Measurements from ENCODE around the gene FLOT2.
"Not testable (repeated sequence)": the region's sequence is repeated elsewhere in the genome, so short reads cannot be mapped to it uniquely, and the experiment has no call there.

FLOT2 gene

DNA sequence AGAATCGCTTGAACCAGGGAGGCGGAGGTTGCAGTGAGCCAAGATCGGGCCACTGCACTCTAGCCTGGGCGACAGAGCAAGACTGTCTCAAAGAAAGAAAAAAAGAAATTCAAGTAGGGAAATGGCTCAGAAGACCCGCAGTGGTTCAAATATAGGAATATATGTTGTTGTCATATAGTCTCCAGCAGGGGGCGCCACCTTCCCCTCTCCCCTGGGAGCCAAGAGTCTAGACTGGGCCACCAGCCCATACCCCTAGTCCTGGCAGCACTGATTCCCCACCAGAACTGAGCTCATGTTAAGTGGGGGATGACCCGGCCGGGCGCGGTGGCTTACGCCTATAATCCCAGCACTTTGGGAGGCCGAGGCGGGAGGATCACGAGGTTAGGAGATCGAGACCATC, 48.9 kb downstream of the FLOT2 start:
- not testable (repeated sequence) for H3K27me3 ChIP-seq (ENCODE audit: insufficient read depth, low read length); H3K36me3 ChIP-seq (ENCODE audit: insufficient read depth, low read depth, low read length); H3K9me3 ChIP-seq (ENCODE audit: insufficient read depth, low read depth, low read length); H3K4me3 ChIP-seq (ENCODE audit: low read length); H3K4me1 ChIP-seq (ENCODE audit: insufficient read depth, low read length); H3K9ac ChIP-seq (ENCODE audit: low read depth, low read length); H3K27ac ChIP-seq (ENCODE audit: low read length)

DNA sequence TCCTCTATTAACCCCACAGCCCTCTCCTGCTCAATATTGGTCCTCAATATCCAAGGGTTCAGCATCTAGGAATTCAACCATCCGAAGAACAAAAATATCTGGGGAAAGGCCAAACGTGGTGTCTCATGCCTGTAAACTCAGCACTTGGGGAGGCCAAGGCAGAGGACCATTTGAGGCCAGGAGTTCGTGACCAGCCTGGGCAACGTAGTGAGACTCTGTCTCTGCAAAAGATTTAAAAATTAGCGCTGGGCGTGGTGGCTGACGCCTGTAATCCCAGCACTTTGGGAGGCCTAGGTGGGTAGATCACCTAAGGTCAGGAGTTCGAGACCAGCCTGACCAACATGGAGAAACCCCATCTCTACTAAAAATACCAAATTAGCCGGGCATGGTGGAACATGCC, 50.8 kb downstream of the FLOT2 start:
- H3K27ac ChIP-seq (ENCODE audit: low read length); H3K4me3 ChIP-seq (ENCODE audit: low read length); H3K9ac ChIP-seq (ENCODE audit: low read depth, low read length); H3K36me3 ChIP-seq (ENCODE audit: insufficient read depth, low read depth, low read length); H3K27me3 ChIP-seq (ENCODE audit: insufficient read depth, low read length); H3K9me3 ChIP-seq (ENCODE audit: insufficient read depth, low read depth, low read length); H3K4me1 ChIP-seq (ENCODE audit: insufficient read depth, low read length): not testable (repeated sequence)

DNA sequence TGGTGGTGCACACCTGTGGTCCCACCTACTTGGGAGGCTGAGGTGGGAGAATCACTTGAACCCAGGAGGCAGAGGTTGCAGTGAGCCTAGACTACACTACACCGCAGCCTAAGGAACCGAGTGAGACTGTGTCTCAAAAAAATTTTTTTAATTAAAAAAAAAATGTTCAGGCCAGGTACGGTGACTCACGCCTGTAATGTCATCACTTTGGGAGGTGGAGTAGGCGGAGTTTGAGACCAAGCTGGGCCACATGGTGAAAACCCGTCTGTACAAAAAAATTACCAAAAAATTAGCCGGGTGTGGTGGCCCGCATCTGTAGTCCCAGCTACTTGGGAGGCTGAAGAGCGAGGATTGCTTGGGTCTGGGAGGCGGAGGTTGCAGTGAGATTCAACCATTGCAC, 51.3 kb downstream of the FLOT2 start:
- Histone ChIP-seq H3K9ac (ENCODE audit: low read depth, low read length) (no peak overlapping the region), H3K9me3 (ENCODE audit: insufficient read depth, low read depth, low read length) (no peaks in the 10 kb centered on the region), H3K27ac (ENCODE audit: low read length) (no peak overlapping the region), H3K4me3 (ENCODE audit: low read length) (no peak overlapping the region), H3K27me3 (ENCODE audit: insufficient read depth, low read length) (no peaks in the 10 kb centered on the region), H3K36me3 (ENCODE audit: insufficient read depth, low read depth, low read length) (no peaks in the 10 kb centered on the region), H3K4me1 (ENCODE audit: insufficient read depth, low read length) (no peaks in the 10 kb centered on the region)

DNA sequence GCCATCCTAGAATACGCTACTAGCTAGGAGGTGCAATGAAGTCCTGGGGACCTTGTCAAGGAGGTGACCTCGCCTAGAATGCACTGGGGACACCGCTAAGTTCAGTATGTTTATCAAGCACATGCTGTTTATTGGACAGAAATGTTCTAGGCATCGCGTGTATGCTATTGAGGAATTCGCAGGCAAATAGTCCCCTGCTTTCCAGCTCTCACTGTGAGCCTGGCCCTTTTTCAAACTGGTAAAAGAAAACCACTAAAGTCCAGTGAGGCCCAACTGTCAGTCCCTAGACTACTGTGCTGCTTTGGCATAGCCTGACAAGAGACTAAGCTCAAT, 53.8 kb downstream of the FLOT2 start:
- H3K9me3 ChIP-seq (ENCODE audit: insufficient read depth, low read depth, low read length): no peaks in the 10 kb centered on the region
- H3K27ac ChIP-seq (ENCODE audit: low read length): no peak overlapping the region
- no peak overlapping the region for H3K9ac ChIP-seq (ENCODE audit: low read depth, low read length)
- H3K4me1 ChIP-seq (ENCODE audit: insufficient read depth, low read length): no peaks in the 10 kb centered on the region
- H3K4me3 ChIP-seq (ENCODE audit: low read length): no peak overlapping the region
- H3K36me3 ChIP-seq (ENCODE audit: insufficient read depth, low read depth, low read length): no peaks in the 10 kb centered on the region
- no peaks in the 10 kb centered on the region for H3K27me3 ChIP-seq (ENCODE audit: insufficient read depth, low read length)

DNA sequence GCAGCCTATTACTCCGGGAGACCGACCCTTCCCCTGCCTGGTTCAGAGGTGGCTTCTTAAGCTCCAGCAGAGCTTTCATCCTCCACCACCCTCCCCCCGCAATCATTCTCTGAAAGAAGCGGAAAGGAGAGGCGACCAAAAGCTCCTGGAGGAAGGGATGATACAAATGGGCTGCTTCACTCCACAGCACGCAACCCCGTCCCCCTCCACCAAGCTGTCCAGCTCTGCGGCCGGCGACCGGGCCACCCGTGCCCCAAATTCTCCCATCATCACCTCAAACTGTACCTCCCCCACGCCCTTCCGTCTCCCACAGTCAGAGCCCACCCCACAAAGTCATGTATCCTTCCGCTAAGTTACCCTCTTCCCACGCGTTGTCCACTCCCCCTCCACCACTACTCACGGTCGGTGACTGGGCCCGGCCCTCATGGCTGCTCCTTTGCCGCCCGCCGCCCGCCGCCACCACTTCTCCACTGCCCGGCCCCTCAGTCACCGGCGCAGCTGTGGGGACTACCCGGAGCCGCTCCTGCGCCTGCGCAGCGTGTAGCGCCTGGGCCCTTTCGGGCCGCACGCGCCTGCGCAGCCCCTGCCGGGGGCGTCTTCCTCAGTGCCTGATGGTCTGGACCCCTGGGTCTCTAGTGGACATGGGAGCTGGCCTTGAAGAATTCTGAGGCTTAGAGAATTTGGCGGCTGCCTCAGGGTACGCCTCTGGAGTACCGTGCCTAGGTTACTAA, 55.1 kb downstream of the FLOT2 start, which contains the start of gene FAM222B:
FAM222B (minus strand) TSS at position 509 of the 731 bp plus-strand sequence. CDS start 76,123 bp downstream, outside the sequence.
- no peaks in the 10 kb centered on the region for H3K9me3 ChIP-seq (ENCODE audit: insufficient read depth, low read depth, low read length)
- no peaks in the 10 kb centered on the region for H3K27me3 ChIP-seq (ENCODE audit: insufficient read depth, low read length)
- H3K4me1 ChIP-seq (ENCODE audit: insufficient read depth, low read length): no peaks in the 10 kb centered on the region
- peak within 1 kb of the TSS; percentile 87; the same call in 1 of the 2 replicates for H3K9ac ChIP-seq (ENCODE audit: low read depth, low read length)
- peak within 1 kb of the TSS; percentile 37 for H3K27ac ChIP-seq (ENCODE audit: low read length)
- no peaks in the 10 kb centered on the region for H3K36me3 ChIP-seq (ENCODE audit: insufficient read depth, low read depth, low read length)
- peak within 1 kb of the TSS; percentile 88 for H3K4me3 ChIP-seq (ENCODE audit: low read length)

DNA sequence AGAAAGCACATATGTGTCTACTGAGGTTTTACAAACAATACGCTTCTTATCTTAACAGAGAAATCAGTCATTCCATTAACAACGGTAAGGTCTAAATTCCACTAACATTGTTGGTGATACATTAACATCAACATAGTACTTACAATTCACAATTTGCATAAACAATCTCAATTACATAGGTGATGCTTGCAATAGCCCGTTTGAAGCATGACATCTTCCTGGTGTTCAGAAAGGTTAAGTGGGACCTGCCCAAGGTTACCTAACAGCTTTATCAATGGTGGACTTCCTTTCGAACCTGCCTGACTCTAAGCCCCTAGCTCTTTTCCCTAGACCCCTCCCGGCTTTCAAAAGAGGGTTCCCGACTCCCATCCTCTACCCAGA, 55.6 kb downstream of the FLOT2 start:
- no peaks in the 10 kb centered on the region for H3K36me3 ChIP-seq (ENCODE audit: insufficient read depth, low read depth, low read length)
- no peaks in the 10 kb centered on the region for H3K9me3 ChIP-seq (ENCODE audit: insufficient read depth, low read depth, low read length)
- peak overlapping the region; percentile 88 for H3K4me3 ChIP-seq (ENCODE audit: low read length)
- no peaks in the 10 kb centered on the region for H3K4me1 ChIP-seq (ENCODE audit: insufficient read depth, low read length)
- no peaks in the 10 kb centered on the region for H3K27me3 ChIP-seq (ENCODE audit: insufficient read depth, low read length)
- peak overlapping the region; percentile 37 for H3K27ac ChIP-seq (ENCODE audit: low read length)
- H3K9ac ChIP-seq (ENCODE audit: low read depth, low read length): peak overlapping the region; percentile 87; the same call in 1 of the 2 replicates

DNA sequence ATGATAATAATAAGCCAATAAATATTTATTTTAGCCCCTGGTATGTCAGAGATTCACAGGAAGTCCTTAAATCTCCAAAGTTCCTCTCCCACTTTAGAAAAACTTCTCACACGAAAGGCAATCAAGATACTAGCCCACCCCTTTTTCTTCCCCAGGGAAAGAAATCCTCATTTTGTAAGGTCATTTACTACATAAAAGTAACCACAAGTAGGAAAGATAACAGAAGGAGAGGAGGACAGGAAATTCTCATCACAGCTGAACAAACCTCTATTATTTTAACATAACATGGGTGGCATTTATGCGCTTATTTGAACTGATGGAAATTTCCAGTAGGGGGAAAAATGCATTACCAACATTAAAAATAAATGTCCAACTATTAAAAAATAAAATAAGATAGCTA, 58.3 kb downstream of the FLOT2 start:
- Histone ChIP-seq H3K27ac (ENCODE audit: low read length) (no peak overlapping the region), H3K4me1 (ENCODE audit: insufficient read depth, low read length) (no peaks in the 10 kb centered on the region), H3K27me3 (ENCODE audit: insufficient read depth, low read length) (no peaks in the 10 kb centered on the region), H3K4me3 (ENCODE audit: low read length) (no peak overlapping the region), H3K36me3 (ENCODE audit: insufficient read depth, low read depth, low read length) (0 out of 2 replicates have a peak, but pooled peaks cover 3% of the 10 kb centered on the region), H3K9me3 (ENCODE audit: insufficient read depth, low read depth, low read length) (no peaks in the 10 kb centered on the region), H3K9ac (ENCODE audit: low read depth, low read length) (no peak overlapping the region)

DNA sequence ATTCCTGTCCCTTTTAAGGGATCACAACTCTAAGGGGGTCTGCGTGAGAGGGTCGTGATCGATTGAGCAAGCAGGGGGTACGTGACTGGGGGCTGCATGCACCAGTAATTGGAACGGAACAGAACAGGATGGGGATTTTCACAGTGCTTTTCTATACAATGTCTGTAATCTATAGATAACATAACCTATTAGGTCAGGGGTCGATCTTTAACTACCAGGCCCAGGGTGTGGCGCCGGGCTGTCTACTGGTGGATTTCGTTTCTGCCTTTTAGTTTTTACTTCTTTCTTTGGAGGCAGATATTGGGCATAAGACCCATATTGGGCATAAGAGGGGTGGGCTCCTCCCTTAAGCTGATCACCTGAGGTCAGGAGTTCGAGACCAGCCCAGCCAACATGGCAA, 61.0 kb downstream of the FLOT2 start:
- H3K36me3 ChIP-seq (ENCODE audit: insufficient read depth, low read depth, low read length); H3K9me3 ChIP-seq (ENCODE audit: insufficient read depth, low read depth, low read length); H3K9ac ChIP-seq (ENCODE audit: low read depth, low read length); H3K27ac ChIP-seq (ENCODE audit: low read length); H3K27me3 ChIP-seq (ENCODE audit: insufficient read depth, low read length); H3K4me1 ChIP-seq (ENCODE audit: insufficient read depth, low read length); H3K4me3 ChIP-seq (ENCODE audit: low read length): not testable (repeated sequence)

DNA sequence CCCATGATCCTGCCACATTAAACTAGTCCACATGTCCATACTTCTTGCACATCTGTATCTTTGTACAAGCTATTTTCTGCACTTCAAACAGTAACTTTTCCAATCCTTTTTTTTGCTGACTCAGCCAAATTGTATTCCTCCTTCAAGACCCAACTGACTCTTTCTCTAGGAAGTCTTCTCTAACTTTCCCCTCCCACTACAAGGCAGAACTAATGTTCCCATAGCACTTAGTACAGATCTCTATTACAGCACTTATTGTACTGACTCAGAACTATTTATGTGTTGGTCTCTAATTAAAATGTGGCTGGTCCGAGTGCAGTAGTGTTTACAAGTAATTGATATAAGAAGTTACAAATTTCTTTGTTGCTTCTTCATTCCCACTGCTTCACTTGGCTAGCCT, 63.1 kb downstream of the FLOT2 start:
- no peak overlapping the region for H3K4me3 ChIP-seq (ENCODE audit: low read length)
- H3K9ac ChIP-seq (ENCODE audit: low read depth, low read length): no peak overlapping the region
- H3K9me3 ChIP-seq (ENCODE audit: insufficient read depth, low read depth, low read length): no peaks in the 10 kb centered on the region
- H3K27me3 ChIP-seq (ENCODE audit: insufficient read depth, low read length): no peaks in the 10 kb centered on the region
- H3K27ac ChIP-seq (ENCODE audit: low read length): no peak overlapping the region
- H3K4me1 ChIP-seq (ENCODE audit: insufficient read depth, low read length): no peaks in the 10 kb centered on the region
- 0 out of 2 replicates have a peak, but pooled peaks cover 4% of the 10 kb centered on the region for H3K36me3 ChIP-seq (ENCODE audit: insufficient read depth, low read depth, low read length)

All from iPS-20b (cell line).